Lower lobe of right lung (tissue), 2 donors: ENCODE results near the gene ULK4. TPM values are rescaled to one million over a fixed set of nuclear protein-coding genes. Genes with fewer than 3 reads are reported as not detected.

Experiments used
- ATAC-seq, 2 donors: fragments of 200-7000 bp; cut with Tn5 transposase; one replicate each; pipeline ENCODE4 v1.9.1; 2020 to 2022; ENCODE audit warnings: mild to moderate bottlenecking in 2 of 2, moderate library complexity in 2 of 2
- DNase-seq: peaks from one replicate; pipeline ENCODE4 v3.0.0-alpha.2; 2020
- H3K27ac ChIP-seq: fragments of 200-600 bp; one replicate; pipeline ENCODE4 v1.8.0; 2022
- H3K27me3 ChIP-seq: fragments of 200-600 bp; one replicate; pipeline ENCODE4 v1.8.0; 2022; ENCODE audit warnings: low read depth
- H3K36me3 ChIP-seq: fragments of 200-600 bp; one replicate; pipeline ENCODE4 v1.8.0; 2022; ENCODE audit warnings: mild to moderate bottlenecking
- H3K4me1 ChIP-seq: fragments of 200-600 bp; one replicate; pipeline ENCODE4 v1.8.0; 2022
- H3K4me3 ChIP-seq: fragments of 200-600 bp; one replicate; pipeline ENCODE4 v1.8.0; 2022; ENCODE audit warnings: mild to moderate bottlenecking
- H3K9me3 ChIP-seq: fragments of 200-600 bp; one replicate; pipeline ENCODE4 v1.8.0; 2022
- intact Hi-C: fragments of 100-400 bp; cut with DNase I; formaldehyde crosslinking; loops from one replicate; pipeline ENCODE4 v1.11.0; 2022
- total RNA-seq: library from RNA; stranded (reverse); fragmentation: NEBNext Ultra II Directional; extraction: Animal tissue kit (Norgen Biotek cat#: 25700); gene quantifications from one replicate; pipeline ENCODE4 v1.2.1, GENCODE V29; 2021
- TF ChIP-seq, protein P1 (sequence below): fragments of 200-600 bp; IDR thresholded peaks from one replicate; pipeline ENCODE4 v1.8.0; 2022; ENCODE audit warnings: antibody characterized with exemption, mild to moderate bottlenecking
- donor health status: DM: no; HTN: yes; CAD: no; lungs with severe emphysema.

The ULK4 gene
- total RNA-seq, 1 donor from 2014 or later = 11.4 TPM

DNA sequence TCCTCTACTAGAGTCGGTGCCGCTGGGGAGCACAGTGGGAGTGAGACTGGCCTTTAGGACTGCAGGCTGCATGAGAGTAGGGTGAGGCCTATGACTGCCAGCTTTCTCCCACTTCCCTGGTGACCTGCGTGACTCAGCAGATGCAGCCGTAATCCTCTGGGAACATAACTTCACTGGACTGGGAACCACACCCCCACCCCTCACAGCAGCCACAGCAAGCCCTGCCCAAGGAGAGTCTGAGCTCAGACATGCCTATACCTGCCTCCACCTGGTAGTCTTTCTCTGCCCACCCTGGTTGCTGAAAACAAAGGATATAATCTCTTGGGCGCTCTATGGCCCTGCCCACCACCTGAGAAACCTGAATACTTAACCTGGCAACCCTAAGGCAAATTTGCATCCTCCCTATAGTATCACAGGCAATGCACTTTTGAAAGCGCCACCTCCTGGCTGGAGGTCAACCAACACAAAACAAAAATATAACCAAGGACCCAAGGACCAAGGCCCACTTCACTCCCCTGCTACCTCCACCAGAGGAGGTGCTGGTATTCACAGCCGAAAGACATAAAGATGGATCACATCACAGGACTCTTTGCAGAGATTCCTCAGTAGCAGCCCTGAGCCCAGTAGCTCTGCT, 453.7 kb downstream of the ULK4 start:
- Histone ChIP-seq H3K36me3 (no peaks in the 10 kb centered on the region), H3K4me1 (no peaks in the 10 kb centered on the region), H3K9me3 (peaks cover 7% of the 10 kb centered on the region), H3K27me3 (no peaks in the 10 kb centered on the region), H3K27ac (no peak overlapping the region), H3K4me3 (no peak overlapping the region)
- no peak for DNase-seq
- no peak for ATAC-seq
- intact Hi-C loops = no loop called here
- TF ChIP-seq, protein P1, sequence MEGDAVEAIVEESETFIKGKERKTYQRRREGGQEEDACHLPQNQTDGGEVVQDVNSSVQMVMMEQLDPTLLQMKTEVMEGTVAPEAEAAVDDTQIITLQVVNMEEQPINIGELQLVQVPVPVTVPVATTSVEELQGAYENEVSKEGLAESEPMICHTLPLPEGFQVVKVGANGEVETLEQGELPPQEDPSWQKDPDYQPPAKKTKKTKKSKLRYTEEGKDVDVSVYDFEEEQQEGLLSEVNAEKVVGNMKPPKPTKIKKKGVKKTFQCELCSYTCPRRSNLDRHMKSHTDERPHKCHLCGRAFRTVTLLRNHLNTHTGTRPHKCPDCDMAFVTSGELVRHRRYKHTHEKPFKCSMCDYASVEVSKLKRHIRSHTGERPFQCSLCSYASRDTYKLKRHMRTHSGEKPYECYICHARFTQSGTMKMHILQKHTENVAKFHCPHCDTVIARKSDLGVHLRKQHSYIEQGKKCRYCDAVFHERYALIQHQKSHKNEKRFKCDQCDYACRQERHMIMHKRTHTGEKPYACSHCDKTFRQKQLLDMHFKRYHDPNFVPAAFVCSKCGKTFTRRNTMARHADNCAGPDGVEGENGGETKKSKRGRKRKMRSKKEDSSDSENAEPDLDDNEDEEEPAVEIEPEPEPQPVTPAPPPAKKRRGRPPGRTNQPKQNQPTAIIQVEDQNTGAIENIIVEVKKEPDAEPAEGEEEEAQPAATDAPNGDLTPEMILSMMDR = no peak

DNA sequence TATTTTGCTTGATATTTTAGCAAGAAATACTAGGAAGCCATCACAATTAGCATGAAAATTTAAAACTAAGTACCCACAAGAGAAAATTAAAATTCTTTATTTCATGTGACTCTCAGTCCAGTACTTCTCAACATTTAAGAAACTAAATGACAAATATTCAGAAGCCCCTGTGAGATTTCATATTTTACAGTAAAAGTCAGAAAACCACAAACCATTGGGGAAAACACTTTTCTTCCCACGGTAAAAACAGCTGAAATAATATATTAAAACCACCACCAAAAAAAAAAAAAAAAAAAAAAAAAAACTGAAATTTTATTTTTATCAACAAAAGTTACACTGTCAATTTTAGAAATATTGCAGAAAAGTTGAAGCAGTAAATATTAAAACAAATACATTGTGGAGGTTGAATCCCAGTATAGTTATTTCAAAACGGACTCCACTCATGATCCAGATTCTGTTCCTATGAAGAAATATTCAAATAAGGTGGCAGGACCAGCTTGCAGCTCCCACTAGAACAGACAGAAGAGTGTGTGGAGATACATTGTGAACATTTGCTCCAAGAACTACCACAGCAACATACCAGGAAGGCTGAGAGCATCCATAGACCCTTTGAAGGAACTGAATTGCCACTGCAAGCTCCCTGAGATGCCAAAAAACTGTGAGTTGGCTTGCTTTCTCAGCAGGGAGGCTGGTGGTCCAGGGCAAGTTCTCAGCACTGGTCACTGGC, 454.4 kb downstream of the ULK4 start:
- H3K27ac ChIP-seq = no peak overlapping the region
- intact Hi-C loops = no loop called here
- ATAC-seq = no peak
- H3K9me3 ChIP-seq = peaks cover 7% of the 10 kb centered on the region
- H3K27me3 ChIP-seq = no peaks in the 10 kb centered on the region
- H3K36me3 ChIP-seq = no peaks in the 10 kb centered on the region
- no peak for DNase-seq
- H3K4me1 ChIP-seq = no peaks in the 10 kb centered on the region
- H3K4me3 ChIP-seq = no peak overlapping the region
- TF ChIP-seq, protein P1 = no peak

DNA sequence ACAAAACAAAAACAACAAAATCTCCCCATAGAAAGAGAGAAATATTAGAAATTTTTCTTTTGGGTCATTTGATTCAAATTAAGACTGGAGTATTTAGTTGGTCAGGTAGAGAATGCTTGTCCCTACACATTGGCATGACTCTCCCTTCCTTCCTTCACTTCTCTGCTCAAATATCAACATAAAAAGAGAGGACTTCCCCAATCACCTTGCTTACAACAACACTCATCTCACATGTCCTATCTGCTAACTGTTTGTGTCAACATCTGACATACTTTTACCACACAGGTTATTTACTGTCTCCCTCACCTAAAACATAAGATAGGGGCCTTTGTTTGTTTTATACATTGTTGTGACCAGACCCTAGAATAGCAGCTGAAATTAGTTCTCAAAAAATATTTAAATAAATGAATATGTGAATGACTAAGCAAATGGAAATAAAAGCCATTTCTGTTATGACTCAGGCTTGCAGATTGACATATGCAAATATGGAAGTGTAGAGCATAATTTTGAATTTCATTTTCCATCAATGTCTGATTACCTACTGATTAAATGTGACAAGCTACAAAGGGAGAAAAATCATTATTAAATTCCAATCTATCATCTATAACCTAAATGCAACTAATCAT, 457.8 kb downstream of the ULK4 start:
- TF ChIP-seq, protein P1 = no peak
- Histone ChIP-seq H3K4me3 (no peak overlapping the region), H3K27ac (no peak overlapping the region), H3K9me3 (peaks cover 3% of the 10 kb centered on the region), H3K4me1 (no peaks in the 10 kb centered on the region), H3K27me3 (no peaks in the 10 kb centered on the region), H3K36me3 (no peaks in the 10 kb centered on the region)
- no peak for ATAC-seq
- DNase-seq = no peak
- intact Hi-C loops = no loop called here

DNA sequence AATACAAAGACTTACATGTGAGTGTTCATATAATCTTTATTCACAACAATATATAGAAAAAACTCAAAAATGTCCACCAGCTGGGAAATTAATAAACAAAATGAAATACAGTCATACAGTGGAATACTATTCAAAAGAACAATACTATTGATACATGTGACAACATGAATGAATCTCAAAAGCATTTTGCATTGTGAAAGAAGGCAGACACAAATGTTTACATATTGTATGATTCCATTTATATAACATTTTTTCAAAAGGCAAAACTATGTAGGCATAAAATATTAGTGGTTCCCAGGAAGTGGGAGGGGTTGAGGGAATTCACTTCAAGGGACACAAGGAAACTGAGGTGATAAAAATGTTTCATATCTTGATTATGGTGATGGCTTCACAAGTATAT, 459.4 kb downstream of the ULK4 start:
- H3K36me3 ChIP-seq = no peaks in the 10 kb centered on the region
- H3K4me1 ChIP-seq = no peaks in the 10 kb centered on the region
- TF ChIP-seq, protein P1 = no peak
- H3K4me3 ChIP-seq = no peak overlapping the region
- no peak for ATAC-seq
- intact Hi-C loops = no loop called here
- no peaks in the 10 kb centered on the region for H3K27me3 ChIP-seq
- H3K27ac ChIP-seq = no peak overlapping the region
- no peak for DNase-seq
- H3K9me3 ChIP-seq = no peaks in the 10 kb centered on the region

GRCh38 chr3:41502023-41502422, 459.9 kb downstream of the ULK4 start:
- intact Hi-C loops = no loop called here
- TF ChIP-seq, protein P1 = no peak
- Histone ChIP-seq H3K4me1 (no peaks in the 10 kb centered on the region), H3K9me3 (no peaks in the 10 kb centered on the region), H3K27ac (no peak overlapping the region), H3K36me3 (no peaks in the 10 kb centered on the region), H3K27me3 (no peaks in the 10 kb centered on the region), H3K4me3 (no peak overlapping the region)
- DNase-seq (no peak), ATAC-seq (no peak)
